NCI-H1694 treated with DMSO at 0.1 percent for 48 hours (cell line): ENCODE data around the gene EML6.
"Not testable (repeated sequence)": the region's sequence is repeated elsewhere in the genome, so short reads cannot be mapped to it uniquely, and the experiment has no call there.

ENCODE experiments used
- DNase-seq: peaks from one replicate; lab custom pipeline; 2025; lab: John Stamatoyannopoulos, UW

The EML6 gene

GRCh38 chr2:54966165-54966832 lies 242.8 kb downstream of the EML6 start:
- DNase-seq, result no peak

DNA sequence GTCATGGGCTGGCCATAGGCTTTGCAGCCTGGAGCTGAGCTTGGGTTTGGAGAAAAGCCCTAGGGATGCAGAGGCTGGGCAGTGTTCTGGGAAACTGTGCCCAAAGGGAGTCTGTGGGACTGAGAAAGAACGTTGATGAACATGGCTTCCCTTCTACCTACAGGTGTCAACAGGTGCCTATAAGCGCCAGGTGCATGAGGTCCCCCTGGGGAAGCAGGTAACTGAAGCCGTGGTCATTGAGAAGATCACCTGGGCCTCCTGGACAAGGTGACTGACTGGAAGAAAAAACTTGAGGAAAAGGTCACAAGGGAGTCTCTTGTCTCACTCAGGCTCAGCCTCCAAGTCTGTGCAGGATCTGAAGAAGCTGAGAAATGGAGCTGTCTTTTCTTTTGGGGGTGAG lies 243.4 kb downstream of the EML6 start:
- no peak for DNase-seq

GRCh38 chr2:54967269-54967668 lies 243.8 kb downstream of the EML6 start:
- DNase-seq, result no peak

GRCh38 chr2:54967759-54968365 lies 244.4 kb downstream of the EML6 start:
- DNase-seq, result no peak

DNA sequence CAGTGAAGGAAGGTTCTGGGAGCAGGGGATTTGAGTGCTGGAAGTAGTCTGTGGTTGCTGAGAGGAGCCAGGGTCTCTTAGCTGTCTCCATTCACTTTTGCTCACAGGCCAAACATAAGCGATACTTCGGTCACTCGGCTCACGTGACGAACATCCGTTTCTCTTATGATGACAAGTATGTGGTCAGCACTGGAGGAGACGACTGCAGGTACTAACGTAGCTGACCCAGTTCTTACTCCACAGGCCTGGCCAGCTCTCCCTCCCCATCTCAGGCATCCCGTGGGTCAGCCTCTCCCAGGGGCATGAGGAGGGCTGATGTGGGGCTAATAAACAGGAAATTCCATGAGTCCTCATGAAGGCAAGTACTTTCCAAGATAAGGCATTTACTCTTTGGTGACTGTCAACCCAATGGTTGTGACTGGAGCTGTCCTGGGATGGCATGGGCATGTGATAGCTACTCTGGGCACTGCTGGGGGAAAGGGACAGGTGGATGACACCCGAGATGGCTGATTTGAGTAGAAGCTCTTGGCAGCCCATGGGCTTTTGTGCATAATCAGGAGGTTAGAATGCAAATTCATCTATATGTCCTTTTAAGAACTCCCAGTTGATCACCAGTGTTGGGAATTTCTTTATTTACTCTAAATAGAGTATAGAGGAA lies 245.2 kb downstream of the EML6 start:
- DNase-seq, result no peak

GRCh38 chr2:54969295-54969939 lies 246.0 kb downstream of the EML6 start:
- DNase-seq, result no peak

DNA sequence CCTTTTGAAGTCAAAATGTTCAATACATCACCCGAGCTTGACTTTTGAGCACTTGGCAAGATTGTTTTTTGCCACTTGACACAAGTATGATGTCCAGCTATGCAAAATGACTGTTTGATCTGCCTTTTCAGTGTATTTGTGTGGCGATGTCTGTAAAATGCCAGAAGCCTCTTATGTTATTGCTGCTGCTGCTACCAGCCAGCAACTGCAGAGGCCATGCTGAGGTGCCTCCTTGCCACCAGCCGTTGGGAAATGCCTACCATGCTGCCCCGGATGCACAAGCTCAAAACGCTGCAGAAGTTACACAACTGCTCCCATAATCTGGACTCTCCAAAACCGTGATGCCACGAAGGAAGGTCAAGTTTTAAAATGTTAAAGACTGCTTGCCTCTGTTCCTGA lies 246.5 kb downstream of the EML6 start:
- no peak for DNase-seq

DNA sequence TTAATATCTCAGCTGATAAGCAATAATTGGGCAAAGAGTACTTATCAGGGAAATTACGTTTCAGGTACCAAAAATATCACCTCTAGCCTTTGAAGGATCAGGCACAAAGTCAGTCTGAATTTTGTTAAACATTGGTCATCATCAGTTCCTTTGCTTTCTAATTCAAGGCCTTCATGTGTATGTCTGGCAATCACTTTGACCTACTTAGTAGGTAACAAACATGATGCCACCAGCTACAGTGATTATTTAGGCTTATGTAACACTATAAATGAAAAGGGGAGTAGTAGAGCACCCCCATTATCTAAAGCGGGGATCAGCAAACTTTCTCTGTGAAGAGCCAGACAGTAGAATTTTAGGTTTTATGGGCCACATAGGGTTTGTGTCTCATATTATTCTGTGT lies 251.7 kb downstream of the EML6 start:
- no peak for DNase-seq

GRCh38 chr2:54975598-54976492 lies 252.4 kb downstream of the EML6 start:
- DNase-seq, result no peak

DNA sequence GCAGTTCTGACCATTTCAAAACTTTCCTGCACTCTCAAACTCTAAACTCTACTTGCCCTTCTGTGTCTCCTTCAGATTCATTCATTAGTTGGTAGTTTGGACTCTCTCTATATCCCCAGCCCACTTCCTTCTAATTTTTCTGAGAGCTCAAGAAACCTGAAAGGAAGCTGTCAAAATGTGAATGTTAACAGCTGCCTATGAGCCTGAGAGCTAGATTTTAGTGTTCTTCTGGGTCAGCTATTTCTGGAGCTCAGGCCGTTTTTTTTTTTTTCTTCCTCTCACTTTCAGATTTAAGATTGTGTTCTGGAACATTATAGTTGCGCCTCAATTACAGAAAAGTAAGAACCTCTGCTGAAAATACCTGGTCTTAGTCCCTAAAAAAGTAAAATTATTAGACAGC lies 253.7 kb downstream of the EML6 start:
- no peak for DNase-seq

DNA sequence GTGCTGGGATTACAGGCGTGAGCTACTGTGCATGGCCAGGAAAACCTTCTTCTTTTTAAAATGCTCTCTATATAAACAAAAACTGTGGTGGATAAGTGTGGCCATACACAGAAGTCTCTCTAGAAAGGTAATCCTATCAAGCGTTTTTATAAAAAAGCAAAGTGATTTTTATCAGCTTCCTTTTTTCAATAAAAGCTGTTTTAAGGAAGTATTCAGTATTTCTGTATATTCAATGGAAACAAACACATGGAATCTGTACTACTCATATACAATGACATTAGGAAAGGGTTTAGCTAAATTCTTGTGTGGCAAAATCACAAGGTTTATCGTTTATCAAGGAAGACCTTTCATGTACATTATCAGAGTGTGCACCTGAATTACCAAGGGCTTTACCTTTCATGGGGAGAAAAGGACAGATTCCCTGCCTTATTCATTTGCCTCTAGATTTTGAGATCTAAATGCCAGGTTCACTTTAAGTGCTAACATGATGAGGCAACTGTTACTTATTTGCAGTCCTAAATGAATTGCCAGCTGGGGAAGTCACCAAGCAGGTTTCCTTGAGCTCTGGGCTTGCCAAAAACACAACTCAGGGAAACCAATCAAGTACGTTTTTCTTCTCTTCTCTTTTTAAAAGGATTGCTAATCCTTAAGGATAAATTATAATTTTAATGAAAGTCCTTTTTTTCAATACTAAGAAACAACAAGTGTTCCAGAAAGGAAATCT lies 256.0 kb downstream of the EML6 start:
- no peak for DNase-seq

- DNase-seq, result no peak
Measured at GRCh38 chr2:54981385-54981784, 257.9 kb downstream of the EML6 start.

DNA sequence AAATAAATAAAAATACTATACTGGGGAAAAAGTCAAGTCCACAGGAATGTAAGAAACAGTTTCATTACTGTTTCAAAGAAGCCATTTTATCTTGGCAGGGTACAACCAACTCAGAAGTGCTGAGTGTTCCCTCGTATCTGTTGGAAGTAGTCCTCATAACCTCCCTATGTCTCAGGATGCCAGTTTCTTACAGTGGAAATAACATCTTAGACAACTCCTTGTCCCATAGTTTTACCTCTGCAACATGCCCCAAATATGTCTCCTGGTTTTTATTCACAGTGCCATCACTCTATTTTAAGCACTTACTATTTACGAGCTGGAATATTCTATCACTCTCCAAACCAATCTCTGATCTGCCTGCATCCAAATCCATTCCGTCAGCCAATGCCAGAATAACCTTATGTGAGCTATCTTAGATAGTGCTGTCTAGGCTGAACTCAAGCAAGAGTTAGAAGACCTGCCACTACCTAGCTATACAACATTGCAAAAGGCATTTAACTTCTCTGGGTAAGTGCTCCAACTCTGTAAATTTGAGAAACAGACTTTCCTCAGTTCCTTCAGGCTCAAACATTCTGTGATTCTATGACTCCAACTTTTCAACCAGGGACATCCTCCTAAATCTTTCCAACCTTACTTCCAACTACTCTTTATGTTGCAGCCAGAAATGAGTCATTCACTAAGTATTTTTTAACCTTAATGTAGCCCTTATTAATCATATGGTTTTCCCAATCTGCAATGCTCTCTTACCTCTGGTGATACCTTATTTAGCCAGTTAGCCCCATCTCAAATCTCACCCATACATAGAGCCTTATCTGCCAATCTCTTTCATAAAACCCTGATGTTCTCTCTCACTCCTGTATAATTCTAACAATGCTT lies 260.1 kb downstream of the EML6 start:
- DNase-seq, result no peak

DNA sequence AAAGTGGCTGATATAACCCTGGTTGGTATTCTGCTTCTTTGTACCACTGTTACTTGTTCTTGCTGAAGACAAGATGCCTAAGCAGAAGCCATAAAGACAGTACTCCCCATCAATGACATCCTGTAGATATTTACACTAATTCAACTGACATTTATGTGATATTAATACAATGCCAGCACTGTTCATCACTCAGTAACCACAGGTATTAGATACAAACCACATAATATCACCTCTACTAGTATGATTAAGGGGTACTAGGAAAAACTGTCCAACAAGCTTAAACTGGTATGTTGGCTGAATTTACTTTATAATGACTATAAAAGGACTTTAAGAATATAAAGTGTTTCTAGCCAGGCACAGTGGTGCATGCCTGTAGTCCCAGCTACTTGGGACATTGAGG lies 261.0 kb downstream of the EML6 start:
- DNase-seq, result no peak

GRCh38 chr2:54986264-54986663 lies 262.8 kb downstream of the EML6 start:
- peak; percentile 85 for DNase-seq

GRCh38 chr2:54988612-54989011 lies 265.1 kb downstream of the EML6 start:
- DNase-seq, result no peak

GRCh38 chr2:54990694-54991093 lies 267.2 kb downstream of the EML6 start:
- not testable (repeated sequence) for DNase-seq

GRCh38 chr2:54995553-54995952 lies 272.1 kb downstream of the EML6 start:
- no peak for DNase-seq

- DNase-seq, result no peak
Measured at GRCh38 chr2:54997826-54998225, 274.4 kb downstream of the EML6 start.

DNA sequence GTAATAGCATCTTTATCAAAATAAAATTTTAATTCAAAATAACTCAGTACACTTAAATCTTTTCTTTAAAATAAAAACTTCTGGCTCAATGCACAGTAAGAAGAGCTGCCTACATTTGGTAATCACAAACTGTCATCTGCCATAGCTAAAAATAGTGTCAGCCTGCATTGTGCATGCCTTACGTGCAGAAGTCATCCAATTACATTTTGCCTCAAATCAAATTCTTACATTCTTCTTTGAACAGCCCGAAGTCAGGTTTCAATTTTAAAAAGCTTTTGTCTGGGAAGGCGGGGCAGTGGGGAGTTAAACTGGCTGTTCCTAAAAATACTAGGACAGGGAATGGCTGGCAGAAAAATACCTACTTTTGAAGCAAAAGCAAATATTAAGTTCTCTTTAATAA lies 275.7 kb downstream of the EML6 start:
- DNase-seq, result peak; percentile 29
